Tibial nerve (tissue), 4 donors: ENCODE results near the gene MAMDC4. TPM values are rescaled to one million over a fixed set of nuclear protein-coding genes. Genes with fewer than 3 reads are reported as not detected.
A peak's percentile ranks its signal among the peaks of the same experiment; 100 is the strongest.

Experiments
- DNase-seq, 2 donors: peaks; one replicate each; pipeline ENCODE4 v3.0.0-alpha.2; 2019; ENCODE audit warnings: low spot score in 2 of 2
- H3K27ac ChIP-seq, 4 donors: fragments of 200-600 bp; sonication (generic) in 3 of 4; one replicate each; pipeline ENCODE4 v1.5.1; 2017 to 2019; ENCODE audit warnings: mild to moderate bottlenecking in 1 of 4
- H3K27me3 ChIP-seq, 2 donors: fragments of 200-600 bp; sonication (generic) in 1 of 2; one replicate each; pipeline versions ENCODE4 v1.5.1 to v1.6.0; 2017 to 2019
- H3K36me3 ChIP-seq, 3 donors: fragments of 200-600 bp; sonication (generic); one replicate each; pipeline ENCODE4 v1.5.1; 2018 to 2019
- H3K4me1 ChIP-seq, 4 donors: fragments of 200-600 bp; sonication (generic) in 3 of 4; one replicate each; pipeline ENCODE4 v1.5.1; 2017 to 2019
- H3K4me3 ChIP-seq, 4 donors: fragments of 200-600 bp; sonication (generic) in 3 of 4; one replicate each; pipeline ENCODE4 v1.5.1; 2017 to 2019; ENCODE audit warnings: mild to moderate bottlenecking in 1 of 4, moderate library complexity in 1 of 4
- H3K9me3 ChIP-seq, 4 donors: fragments of 200-600 bp; sonication (generic) in 3 of 4; one replicate each; pipeline ENCODE4 v1.5.1; 2017 to 2019
- EP300 ChIP-seq, 2 donors: sonication (generic); formaldehyde crosslinking; IDR thresholded peaks; one replicate each; pipeline ENCODE4 v1.6.1; 2017; ENCODE audit warnings: antibody characterized with exemption in 2 of 2, mild to moderate bottlenecking in 1 of 2
- POLR2A ChIP-seq, 2 donors: fragments of 450-650 bp; IDR thresholded peaks; one replicate each; pipeline ENCODE4 v1.6.1; 2017; ENCODE audit warnings: antibody characterized with exemption in 2 of 2, mild to moderate bottlenecking in 2 of 2, moderate library complexity in 2 of 2
- WGBS, 2 donors: methylation state at CpG; one replicate each; pipeline ENCODE4 v1.1.5; 2018; 5-methylcytosine and 5-hydroxymethylcytosine counted together
- total RNA-seq, 4 donors: library from RNA; depleted of rRNA; stranded (reverse); fragments of >200 nt; gene quantifications; one replicate each; pipeline ENCODE4 v1.1.0, GENCODE V29; 2016
- TF ChIP-seq, protein P1 (sequence below), 5 experiments: fragments of 200-600 bp in 3 of 5; fragments of 450-650 bp in 2 of 5; sonication (generic) in 3 of 5; IDR thresholded peaks; one replicate each; pipeline ENCODE4 v1.5.1; 2016 to 2019; ENCODE audit warnings: antibody characterized with exemption in 5 of 5, mild to moderate bottlenecking in 3 of 5, moderate library complexity in 2 of 5

The MAMDC4 gene
- total RNA-seq, 4 donors from 2014 or later, result 1.5 to 8.1 (median 4.4) TPM

DNA sequence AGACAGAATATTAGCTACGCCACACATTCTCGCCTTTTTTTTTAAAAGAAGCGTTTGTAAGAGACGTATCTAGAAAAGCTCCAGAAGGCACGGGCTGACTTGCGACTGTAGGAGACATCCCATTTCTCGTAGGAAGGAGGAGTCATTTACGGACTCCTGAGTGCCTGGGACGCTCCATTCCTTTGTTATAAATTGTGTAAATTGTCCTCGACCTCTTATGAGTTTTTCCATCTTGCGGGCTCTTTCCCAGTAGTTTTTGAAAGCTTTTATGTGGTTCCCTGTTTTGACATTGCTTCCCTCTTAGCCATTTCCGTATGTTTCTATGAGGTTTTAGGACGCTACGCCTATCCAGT is 43.4 kb upstream of the MAMDC4 start:
- H3K4me3 ChIP-seq, result peak overlapping the region; percentile 78 to 95 (median 86)
- peaks cover 0 to 49% (median 23%) of the 10 kb centered on the region in 4 donors for H3K4me1 ChIP-seq
- TF ChIP-seq EP300 (IDR thresholded peaks at IDR 0.05) (no peak), POLR2A (IDR thresholded peaks at IDR 0.05) (no peak)
- TF ChIP-seq, protein P1, sequence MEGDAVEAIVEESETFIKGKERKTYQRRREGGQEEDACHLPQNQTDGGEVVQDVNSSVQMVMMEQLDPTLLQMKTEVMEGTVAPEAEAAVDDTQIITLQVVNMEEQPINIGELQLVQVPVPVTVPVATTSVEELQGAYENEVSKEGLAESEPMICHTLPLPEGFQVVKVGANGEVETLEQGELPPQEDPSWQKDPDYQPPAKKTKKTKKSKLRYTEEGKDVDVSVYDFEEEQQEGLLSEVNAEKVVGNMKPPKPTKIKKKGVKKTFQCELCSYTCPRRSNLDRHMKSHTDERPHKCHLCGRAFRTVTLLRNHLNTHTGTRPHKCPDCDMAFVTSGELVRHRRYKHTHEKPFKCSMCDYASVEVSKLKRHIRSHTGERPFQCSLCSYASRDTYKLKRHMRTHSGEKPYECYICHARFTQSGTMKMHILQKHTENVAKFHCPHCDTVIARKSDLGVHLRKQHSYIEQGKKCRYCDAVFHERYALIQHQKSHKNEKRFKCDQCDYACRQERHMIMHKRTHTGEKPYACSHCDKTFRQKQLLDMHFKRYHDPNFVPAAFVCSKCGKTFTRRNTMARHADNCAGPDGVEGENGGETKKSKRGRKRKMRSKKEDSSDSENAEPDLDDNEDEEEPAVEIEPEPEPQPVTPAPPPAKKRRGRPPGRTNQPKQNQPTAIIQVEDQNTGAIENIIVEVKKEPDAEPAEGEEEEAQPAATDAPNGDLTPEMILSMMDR (IDR thresholded peaks at IDR 0.05), result no peak
- H3K9me3 ChIP-seq, result no peaks in the 10 kb centered on the region
- DNase-seq, result no peak
- no peaks in the 10 kb centered on the region for H3K27me3 ChIP-seq
- peaks cover 0 to 32% (median 0%) of the 10 kb centered on the region in 3 donors for H3K36me3 ChIP-seq
- peak overlapping the region in 2 of 4 donors; percentile 72 to 94 for H3K27ac ChIP-seq
- WGBS, 2 donors, result 5 to 8% methylated on average over 14 of the region's 14 CpGs

DNA sequence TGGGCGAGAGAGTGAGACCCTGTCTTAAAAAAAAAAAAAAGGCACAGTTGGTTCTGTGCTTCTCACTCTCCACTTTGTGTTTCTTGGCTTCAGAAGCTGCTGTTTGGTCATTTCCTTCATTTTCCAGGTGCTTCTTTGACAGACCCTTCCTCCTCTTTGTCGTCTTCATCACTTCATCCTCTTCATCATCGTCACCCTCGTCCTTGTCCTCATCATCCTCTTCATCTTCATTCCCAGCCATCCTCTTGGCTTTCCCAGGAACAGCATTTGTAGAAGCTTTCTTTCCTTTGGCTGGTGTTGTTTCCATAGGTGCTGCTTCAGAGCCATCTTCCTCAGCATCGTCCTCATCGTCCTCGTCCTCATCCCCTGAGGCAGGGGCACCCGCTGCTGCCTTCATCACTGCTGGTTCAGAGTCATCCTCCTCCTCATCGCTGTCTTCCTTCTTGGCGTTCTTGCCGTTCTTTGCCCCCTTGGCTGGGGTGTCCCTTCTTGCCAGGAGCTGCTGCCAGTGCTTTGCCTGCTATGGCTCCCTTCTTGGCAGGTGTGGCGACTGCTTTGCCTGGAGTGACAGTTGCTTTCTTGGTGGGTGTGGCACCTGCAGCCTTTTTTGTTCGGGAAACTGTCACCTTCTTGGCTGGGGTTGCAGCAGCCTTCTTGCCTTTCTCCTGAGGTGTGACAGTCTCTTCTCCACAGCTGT is 37.3 kb upstream of the MAMDC4 start:
- DNase-seq, result no peak
- no peak for TF ChIP-seq EP300 (IDR thresholded peaks at IDR 0.05)
- TF ChIP-seq, protein P1 (IDR thresholded peaks at IDR 0.05), result no peak
- TF ChIP-seq POLR2A (IDR thresholded peaks at IDR 0.05), result no peak
- WGBS, 2 donors, result 88 to 93% methylated on average over 13 of the region's 13 CpGs

DNA sequence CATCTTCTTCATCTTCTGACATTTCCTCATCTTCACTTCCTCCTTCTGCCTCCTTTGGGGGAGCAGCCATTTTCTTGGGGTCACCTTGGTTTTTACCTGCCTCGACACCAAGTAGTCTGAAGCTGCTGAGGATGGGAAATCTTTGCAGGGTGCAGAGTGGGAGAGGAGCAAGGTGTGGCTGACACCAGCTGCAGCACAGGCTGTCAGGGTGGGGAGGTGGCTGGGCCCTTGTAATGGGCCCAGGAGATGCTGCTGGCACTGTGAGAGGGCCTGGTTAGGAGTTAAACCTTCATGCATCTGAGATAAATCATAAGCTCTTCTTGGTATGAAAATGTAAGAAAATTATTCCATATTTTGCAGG is 36.7 kb upstream of the MAMDC4 start:
- Histone ChIP-seq H3K27ac (no peak overlapping the region), H3K9me3 (no peaks in the 10 kb centered on the region)
- WGBS, 2 donors, result 0 to 34% methylated on average over 1 of the region's 1 CpG

More for the DNA sequence above, 37.3 kb upstream of the MAMDC4 start:
- Histone ChIP-seq H3K27ac (no peak overlapping the region), H3K4me3 (no peak overlapping the region), H3K36me3 (peaks cover 0 to 39% (median 0%) of the 10 kb centered on the region in 3 donors), H3K27me3 (no peaks in the 10 kb centered on the region), H3K9me3 (no peaks in the 10 kb centered on the region), H3K4me1 (peaks cover 0 to 22% (median 5%) of the 10 kb centered on the region in 4 donors)

DNA sequence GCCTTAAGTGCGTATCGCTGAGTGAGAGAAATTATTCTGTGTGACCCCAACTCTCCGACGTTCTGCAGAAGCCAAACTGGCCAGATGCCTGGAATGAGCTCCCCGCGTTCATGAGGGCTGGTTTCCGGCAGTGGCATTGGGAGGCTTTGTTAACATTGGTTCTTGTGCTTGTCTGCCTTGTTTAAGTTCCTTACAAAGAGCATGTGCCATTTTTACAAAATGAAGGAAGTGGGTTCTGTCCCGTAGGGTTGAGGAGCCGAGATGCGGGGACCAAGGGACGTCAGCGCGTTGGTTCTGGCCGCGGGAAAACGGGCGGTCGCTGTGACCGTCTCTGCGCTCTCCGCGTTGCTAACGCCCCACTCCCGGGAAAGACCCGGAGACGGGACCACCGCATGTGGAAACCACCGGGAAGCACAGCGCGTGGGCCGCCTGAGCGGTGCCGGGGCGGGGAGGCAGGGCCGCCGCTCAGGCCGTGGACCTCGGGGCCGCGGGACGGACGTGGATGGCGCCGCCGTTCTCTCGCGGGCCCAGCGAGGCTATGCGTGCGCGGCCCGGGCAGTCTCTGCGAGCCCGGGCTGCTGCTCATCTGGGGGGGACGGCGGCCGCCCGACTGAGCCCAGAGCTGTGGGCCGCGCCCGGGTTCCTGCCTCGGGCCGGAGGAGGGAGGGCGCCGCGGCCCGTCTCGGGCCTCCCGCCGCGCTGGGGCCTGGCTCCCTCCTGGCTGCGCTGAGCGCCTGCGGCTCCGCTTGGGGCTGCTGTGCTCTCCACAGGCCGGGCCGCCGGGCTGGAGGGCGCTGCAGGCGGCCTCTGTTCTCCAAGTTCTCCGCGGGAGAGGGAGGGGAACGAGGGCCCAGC is 30.9 kb upstream of the MAMDC4 start:
- no peaks in the 10 kb centered on the region for H3K27me3 ChIP-seq
- no peak for TF ChIP-seq POLR2A (IDR thresholded peaks at IDR 0.05)
- TF ChIP-seq EP300 (IDR thresholded peaks at IDR 0.05), result no peak
- H3K36me3 ChIP-seq, result peaks cover 0 to 36% (median 0%) of the 10 kb centered on the region in 3 donors
- peaks cover 0 to 18% (median 5%) of the 10 kb centered on the region in 4 donors for H3K4me1 ChIP-seq
- WGBS, 2 donors, result 23 to 32% methylated on average over 24 to 32 of the region's 83 CpGs
- peak overlapping the region in 3 of 4 donors; percentile 6 to 61 (median 15) for H3K27ac ChIP-seq
- DNase-seq, result no peak
- H3K4me3 ChIP-seq, result peak overlapping the region; percentile 12 to 50 (median 34)
- H3K9me3 ChIP-seq, result no peaks in the 10 kb centered on the region

More for the DNA sequence above, 36.7 kb upstream of the MAMDC4 start:
- Histone ChIP-seq H3K36me3 (peaks cover 0 to 39% (median 0%) of the 10 kb centered on the region in 3 donors), H3K4me3 (no peak overlapping the region), H3K27me3 (no peaks in the 10 kb centered on the region), H3K4me1 (peaks cover 0 to 16% (median 2%) of the 10 kb centered on the region in 4 donors)
- TF ChIP-seq EP300 (IDR thresholded peaks at IDR 0.05), result no peak
- no peak for TF ChIP-seq POLR2A (IDR thresholded peaks at IDR 0.05)
- TF ChIP-seq, protein P1 (IDR thresholded peaks at IDR 0.05), result no peak
- no peak for DNase-seq

DNA sequence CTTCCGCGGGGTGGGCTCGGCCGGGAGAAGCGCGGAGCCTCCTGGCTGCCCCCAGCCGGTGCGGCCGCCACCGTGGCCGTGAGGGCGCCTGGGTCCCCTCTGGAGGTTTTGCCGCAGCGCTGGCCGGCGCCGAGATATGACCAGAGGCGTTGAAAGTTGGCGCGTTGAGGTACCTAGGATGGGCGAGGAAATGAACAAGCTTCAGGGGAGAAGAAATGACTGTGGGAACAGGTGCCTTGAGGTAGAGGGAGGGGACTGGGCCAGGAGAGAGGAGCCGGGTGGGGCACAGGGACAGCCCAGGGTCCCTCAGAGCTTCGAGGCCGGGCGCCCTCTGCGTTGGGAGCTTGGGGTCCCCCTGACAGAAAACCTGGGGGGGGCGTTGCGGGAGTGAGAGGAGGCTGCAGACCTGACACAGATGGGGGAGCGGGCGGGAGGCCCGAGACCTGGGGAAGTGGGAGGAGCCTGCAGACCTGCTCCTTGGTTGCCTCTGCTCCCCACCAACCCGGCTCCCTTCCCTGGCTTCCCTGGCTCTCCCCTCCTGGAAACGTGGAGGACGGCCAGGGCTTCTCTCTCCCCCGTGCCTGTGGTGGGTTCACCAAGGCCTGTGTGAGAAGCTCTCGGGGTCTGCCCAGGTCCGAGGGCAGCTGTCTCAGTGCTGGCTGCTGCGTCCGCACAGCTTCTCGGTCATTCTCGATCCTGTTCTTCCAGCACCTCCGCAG is 30.2 kb upstream of the MAMDC4 start:
- WGBS, 2 donors, result 78 to 84% methylated on average over 32 to 40 of the region's 42 CpGs
- no peak for DNase-seq
- Histone ChIP-seq H3K27ac (peak overlapping the region in 1 of 4 donors; percentile 61), H3K4me3 (peak overlapping the region in 2 of 4 donors; percentile 35 to 50), H3K36me3 (peaks cover 0 to 42% (median 0%) of the 10 kb centered on the region in 3 donors), H3K4me1 (peaks cover 0 to 18% (median 5%) of the 10 kb centered on the region in 4 donors), H3K27me3 (no peaks in the 10 kb centered on the region), H3K9me3 (no peaks in the 10 kb centered on the region)
- TF ChIP-seq, protein P1 (IDR thresholded peaks at IDR 0.05), result no peak
- TF ChIP-seq EP300 (IDR thresholded peaks at IDR 0.05) (no peak), POLR2A (IDR thresholded peaks at IDR 0.05) (no peak)
